ENCODE measurements around the gene SH3RF3.

DNA sequence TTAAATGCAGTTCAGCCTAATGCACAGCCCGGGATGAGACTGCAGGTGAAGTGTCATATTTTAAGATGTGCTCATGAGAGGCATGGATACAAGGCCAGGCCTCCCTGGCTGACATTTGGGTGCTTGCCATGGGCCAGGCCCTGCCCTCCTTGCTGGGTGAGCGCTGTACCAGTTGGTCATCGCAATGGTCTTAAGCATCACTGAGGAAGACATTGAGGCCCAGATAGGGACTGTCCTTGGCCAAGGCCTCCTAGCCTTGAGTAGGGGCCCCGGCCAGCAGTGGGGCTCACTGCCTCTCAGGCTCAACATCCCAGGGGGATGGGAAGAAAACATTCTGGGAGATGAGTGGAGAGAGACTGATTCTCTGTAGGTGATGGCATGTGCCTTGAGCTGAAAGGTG, 184.3 kb downstream of the SH3RF3 start:
- TF ChIP-seq POLR2A (IDR thresholded peaks at IDR 0.05; ENCODE audit: low read length) (no peak), GATA1 (IDR thresholded peaks at IDR 0.05; ENCODE audit: low read depth, low read length) (no peak)
